Measurements from ENCODE around the gene TMEM150C.
"Not testable (repeated sequence)": the region's sequence is repeated elsewhere in the genome, so short reads cannot be mapped to it uniquely, and the experiment has no call there.

Gene TMEM150C

GRCh38 chr4:82515705-82516104 lies 46.1 kb downstream of the TMEM150C start:
- DNase-seq (ENCODE audit: low read depth): no peak

- DNase-seq (ENCODE audit: low read depth): no peak
Observed at GRCh38 chr4:82513382-82513781, 48.4 kb downstream of the TMEM150C start.

GRCh38 chr4:82510216-82510615 lies 51.6 kb downstream of the TMEM150C start:
- DNase-seq (ENCODE audit: low read depth): no peak

GRCh38 chr4:82508806-82509428 lies 52.9 kb downstream of the TMEM150C start:
- DNase-seq (ENCODE audit: low read depth): no peak

- no peak for DNase-seq (ENCODE audit: low read depth)
Observed at GRCh38 chr4:82508011-82508410, 53.8 kb downstream of the TMEM150C start.

- DNase-seq (ENCODE audit: low read depth): no peak
Observed at GRCh38 chr4:82501154-82501442, 60.7 kb downstream of the TMEM150C start.

- no peak for DNase-seq (ENCODE audit: low read depth)
Observed at GRCh38 chr4:82500435-82501153, 61.2 kb downstream of the TMEM150C start.

- no peak for DNase-seq (ENCODE audit: low read depth)
Observed at GRCh38 chr4:82499738-82500434, 61.9 kb downstream of the TMEM150C start.

- DNase-seq (ENCODE audit: low read depth): no peak
Observed at GRCh38 chr4:82496349-82496748, 65.4 kb downstream of the TMEM150C start.

- no peak for DNase-seq (ENCODE audit: low read depth)
Observed at GRCh38 chr4:82495666-82496065, 66.1 kb downstream of the TMEM150C start.

- DNase-seq (ENCODE audit: low read depth): no peak
Observed at GRCh38 chr4:82493721-82494425, 67.9 kb downstream of the TMEM150C start.

GRCh38 chr4:82491251-82491960 lies 70.4 kb downstream of the TMEM150C start:
- no peak for DNase-seq (ENCODE audit: low read depth)

GRCh38 chr4:82489987-82490386 lies 71.8 kb downstream of the TMEM150C start:
- no peak for DNase-seq (ENCODE audit: low read depth)

- no peak for DNase-seq (ENCODE audit: low read depth)
Observed at GRCh38 chr4:82489076-82489475, 72.7 kb downstream of the TMEM150C start.

GRCh38 chr4:82484996-82485783 lies 76.6 kb downstream of the TMEM150C start:
- DNase-seq (ENCODE audit: low read depth): no peak

GRCh38 chr4:82482387-82482786 lies 79.4 kb downstream of the TMEM150C start:
- no peak for DNase-seq (ENCODE audit: low read depth)

GRCh38 chr4:82481506-82481840 lies 80.3 kb downstream of the TMEM150C start:
- no peak for DNase-seq (ENCODE audit: low read depth)

- DNase-seq (ENCODE audit: low read depth): no peak
Observed at GRCh38 chr4:82480771-82481505, 80.8 kb downstream of the TMEM150C start.

- DNase-seq (ENCODE audit: low read depth): no peak
Observed at GRCh38 chr4:82479562-82479961, 82.2 kb downstream of the TMEM150C start.

- not testable (repeated sequence) for DNase-seq (ENCODE audit: low read depth)
Observed at GRCh38 chr4:82477469-82477868, 84.3 kb downstream of the TMEM150C start.

- DNase-seq (ENCODE audit: low read depth): not testable (repeated sequence)
Observed at GRCh38 chr4:82475931-82476330, 85.9 kb downstream of the TMEM150C start.

All from activated gamma-delta T cell treated with anti-CD3 and anti-CD28 coated beads, Interleukin-2, amount 50 U/mL, for 16 hours (primary cell).